CD4-positive, alpha-beta T cell (primary cell): Measurements from ENCODE around the gene ATG2A. TPM values are rescaled to one million over a fixed set of nuclear protein-coding genes. Genes with fewer than 3 reads are reported as not detected.

ENCODE experiments used
- ATAC-seq: fragments of 200-7000 bp; cut with Tn5 transposase; one replicate; pipeline ENCODE4 v1.10.0; 2022; ENCODE audit warnings: mild to moderate bottlenecking; ENCODE audit not compliant: poor library complexity
- CTCF ChIA-PET: fragments of 350-600 bp; sonication (Branson Sonifier 250); formaldehyde crosslinking; loops from one replicate; lab custom pipeline; 2021; ENCODE audit warnings: antibody characterized with exemption, inconsistent platforms; lab: Charles Lee
- POLR2A ChIA-PET: fragments of 350-600 bp; sonication (Branson Sonifier 250); formaldehyde crosslinking; loops from one replicate; lab custom pipeline; 2021; ENCODE audit warnings: antibody characterized with exemption, inconsistent platforms; lab: Charles Lee
- DNase-seq, 14 experiments: peaks; one replicate each; pipeline ENCODE4 v3.0.0-alpha.2; 2013 to 2020; ENCODE audit warnings: mixed read lengths in 2 of 14
- H3K27ac ChIP-seq, 2 donors: one replicate each; pipeline versions ENCODE4 v1.5.1 to v1.7.0; 2013; ENCODE audit warnings: low read length in 2 of 2, low read depth in 1 of 2, mild to moderate bottlenecking in 1 of 2
- H3K27me3 ChIP-seq, 2 experiments: 1 replicate in 1 of 2; 2 replicates in 1 of 2; pipeline versions ENCODE4 v1.6.1 to v1.7.0; 2013; ENCODE audit warnings: low read length in 2 of 2, control low read depth in 1 of 2, mild to moderate bottlenecking in 1 of 2, moderate library complexity in 1 of 2; ENCODE audit not compliant: insufficient read depth in 2 of 2, control insufficient read depth in 1 of 2
- H3K36me3 ChIP-seq: one replicate; pipeline ENCODE4 v1.6.1; 2013; ENCODE audit warnings: low read length, control low read depth; ENCODE audit not compliant: insufficient read depth
- H3K4me1 ChIP-seq: one replicate; pipeline ENCODE4 v1.6.1; 2013; ENCODE audit warnings: low read length, control low read depth; ENCODE audit not compliant: insufficient read depth
- H3K4me3 ChIP-seq: one replicate; pipeline ENCODE4 v1.5.1; 2013; ENCODE audit warnings: mild to moderate bottlenecking, low read length, moderate library complexity
- H3K9me3 ChIP-seq, 2 experiments: 1 replicate in 1 of 2; 2 replicates in 1 of 2; pipeline versions ENCODE4 v1.6.1 to v1.7.0; 2013; ENCODE audit warnings: low read length in 2 of 2, mild to moderate bottlenecking in 2 of 2, control low read depth in 1 of 2, moderate library complexity in 1 of 2; ENCODE audit not compliant: control insufficient read depth in 1 of 2, insufficient read depth in 1 of 2
- H3K27ac Mint-ChIP-seq: one replicate; pipeline ENCODE4 v1.8.0; 2020; ENCODE audit warnings: mixed read lengths
- H3K27me3 Mint-ChIP-seq: one replicate; pipeline ENCODE4 v1.8.0; 2021; ENCODE audit warnings: mixed read lengths
- H3K36me3 Mint-ChIP-seq: one replicate; pipeline ENCODE4 v1.8.0; 2021; ENCODE audit warnings: low read depth, mixed read lengths
- H3K4me1 Mint-ChIP-seq: one replicate; pipeline ENCODE4 v1.8.0; 2021; ENCODE audit warnings: low read depth, mixed read lengths
- H3K4me3 Mint-ChIP-seq: one replicate; pipeline ENCODE4 v1.8.0; 2020; ENCODE audit warnings: mild to moderate bottlenecking, mixed read lengths
- H3K9me3 Mint-ChIP-seq: one replicate; pipeline ENCODE4 v1.8.0; 2020; ENCODE audit warnings: mixed read lengths
- CTCF ChIP-seq: fragments of 200-600 bp; IDR thresholded peaks from one replicate; pipeline ENCODE4 v1.8.0; 2022; ENCODE audit warnings: antibody characterized with exemption, mild to moderate bottlenecking
- intact Hi-C, 2 experiments: fragments of 100-400 bp; cut with DNase I in 1 of 2; cut with micrococcal nuclease in 1 of 2; formaldehyde crosslinking; loops; one replicate each; pipeline versions ENCODE4 v1.15.1 to v1.9.0; 2023 to 2025; cut with DNase I, micrococcal nuclease
- total RNA-seq, 174 experiments: library from RNA in 2 of 174; stranded (reverse) in 2 of 174; gene quantifications; one replicate each; pipeline ENCODE4 v1.2.3 and lab custom pipeline; 2021 to 2026

Gene ATG2A
- total RNA-seq, 2 experiments from 2014 or later, result 189 to 198 TPM

GRCh38 chr11:64920124-64920523, 3.1 kb upstream of the ATG2A start:
- no peak overlapping the region for H3K4me3 Mint-ChIP-seq
- no peaks in the 10 kb centered on the region for H3K36me3 ChIP-seq
- H3K4me1 Mint-ChIP-seq, result peaks cover 38% of the 10 kb centered on the region
- H3K36me3 Mint-ChIP-seq, result peaks cover 22% of the 10 kb centered on the region
- intact Hi-C loops, result loop anchor here in 1 of 2 experiments (5.0 kb wide), 3 partner anchors 162 to 233 kb away; partner anchors contain the start of genes CDCA5, ZFPL1 and ZNHIT2
- H3K9me3 Mint-ChIP-seq, result no peaks in the 10 kb centered on the region
- no peaks in the 10 kb centered on the region for H3K27me3 Mint-ChIP-seq
- ATAC-seq (no peak), DNase-seq (peak in 1 of 14 experiments; percentile 3)
- H3K27me3 ChIP-seq, result no peaks in the 10 kb centered on the region
- H3K27ac ChIP-seq, result no peak overlapping the region
- TF ChIP-seq CTCF, result no peak
- H3K4me1 ChIP-seq, result peaks cover 46% of the 10 kb centered on the region
- no peaks in the 10 kb centered on the region for H3K9me3 ChIP-seq
- H3K4me3 ChIP-seq, result no peak overlapping the region
- POLR2A ChIA-PET, result no interaction called here
- CTCF ChIA-PET, result no interaction called here
- H3K27ac Mint-ChIP-seq, result no peak overlapping the region

GRCh38 chr11:64919627-64920026, 2.6 kb upstream of the ATG2A start:
- H3K27me3 Mint-ChIP-seq, result no peaks in the 10 kb centered on the region
- peaks cover 45% of the 10 kb centered on the region for H3K4me1 ChIP-seq
- no peak for TF ChIP-seq CTCF

GRCh38 chr11:64918017-64918416, 1.0 kb upstream of the ATG2A start:
- intact Hi-C loops, result loop anchor here (5.0 kb wide), 3 partner anchors 54 to 214 kb away; partner anchors contain the start of genes FAU (in 1 of the 2), MAJIN (in 1 of the 2), MRPL49 (in 1 of the 2) and SYVN1 (in 1 of the 2)
- H3K9me3 ChIP-seq, result no peaks in the 10 kb centered on the region
- H3K36me3 ChIP-seq, result peaks cover 12% of the 10 kb centered on the region
- Mint-ChIP-seq H3K36me3 (peaks cover 24% of the 10 kb centered on the region), H3K27me3 (no peaks in the 10 kb centered on the region), H3K27ac (peak overlapping the region; percentile 81), H3K4me1 (peaks cover 26% of the 10 kb centered on the region), H3K9me3 (no peaks in the 10 kb centered on the region), H3K4me3 (peak overlapping the region; percentile 93)
- ChIA-PET CTCF (no interaction called here), POLR2A (interaction anchor here (1.2 kb wide), 1 partner anchor 123 kb away, joined by 5 read pairs; the partner anchor contains the start of gene SAC3D1)
- H3K27me3 ChIP-seq, result no peaks in the 10 kb centered on the region
- DNase-seq (peak in 2 of 14 experiments; percentile 1 to 34), ATAC-seq (no peak)
- peaks cover 33% of the 10 kb centered on the region for H3K4me1 ChIP-seq
- peak overlapping the region; percentile 43 for H3K4me3 ChIP-seq
- H3K27ac ChIP-seq, result peak overlapping the region; percentile 14 to 54
- no peak for TF ChIP-seq CTCF

More at GRCh38 chr11:64919627-64920026, 2.6 kb upstream of the ATG2A start:
- Histone ChIP-seq H3K9me3 (no peaks in the 10 kb centered on the region), H3K27me3 (no peaks in the 10 kb centered on the region), H3K4me3 (no peak overlapping the region), H3K27ac (no peak overlapping the region), H3K36me3 (no peaks in the 10 kb centered on the region)
- intact Hi-C loops, result loop anchor here (5.0 kb wide), 6 partner anchors 53 to 232 kb away; partner anchors contain the start of genes CDCA5 (in 1 of the 2), FAU (in 1 of the 2), MAJIN (in 1 of the 2) and MRPL49 (in 1 of the 2)
- ChIA-PET POLR2A (no interaction called here), CTCF (no interaction called here)
- H3K9me3 Mint-ChIP-seq, result no peaks in the 10 kb centered on the region
- no peak overlapping the region for H3K4me3 Mint-ChIP-seq
- peaks cover 22% of the 10 kb centered on the region for H3K36me3 Mint-ChIP-seq
- no peak overlapping the region for H3K27ac Mint-ChIP-seq
- H3K4me1 Mint-ChIP-seq, result peaks cover 35% of the 10 kb centered on the region
- no peak for ATAC-seq
- peak in 1 of 14 experiments; percentile 1 for DNase-seq
